ENCODE data around the gene WDR19.

The WDR19 gene

GRCh38 chr4:39305912-39306677 is 123.8 kb downstream of the WDR19 start:
- no peak for DNase-seq

DNA sequence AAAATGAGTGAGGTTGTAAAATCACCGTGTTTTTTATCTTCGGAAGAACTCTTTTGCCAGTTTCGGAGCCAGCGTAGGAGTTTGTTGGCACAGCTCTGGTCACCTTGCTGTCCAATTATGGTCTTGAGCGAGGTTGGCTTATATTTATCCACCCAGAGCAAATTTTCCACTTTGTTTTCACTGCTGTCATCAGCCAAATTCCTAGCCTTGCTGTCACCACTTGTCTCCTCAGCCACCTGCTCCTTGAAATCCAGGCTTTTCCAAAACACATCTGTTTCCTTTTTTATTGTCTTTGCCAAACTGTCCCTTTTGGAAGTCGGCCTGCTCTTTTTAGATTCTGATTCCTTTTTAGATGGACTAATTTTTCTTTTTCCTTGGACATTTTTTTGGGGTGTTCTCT is 126.3 kb downstream of the WDR19 start:
- peak; percentile 40 for DNase-seq

GRCh38 chr4:39312816-39313215 is 130.5 kb downstream of the WDR19 start:
- no peak for DNase-seq

DNA sequence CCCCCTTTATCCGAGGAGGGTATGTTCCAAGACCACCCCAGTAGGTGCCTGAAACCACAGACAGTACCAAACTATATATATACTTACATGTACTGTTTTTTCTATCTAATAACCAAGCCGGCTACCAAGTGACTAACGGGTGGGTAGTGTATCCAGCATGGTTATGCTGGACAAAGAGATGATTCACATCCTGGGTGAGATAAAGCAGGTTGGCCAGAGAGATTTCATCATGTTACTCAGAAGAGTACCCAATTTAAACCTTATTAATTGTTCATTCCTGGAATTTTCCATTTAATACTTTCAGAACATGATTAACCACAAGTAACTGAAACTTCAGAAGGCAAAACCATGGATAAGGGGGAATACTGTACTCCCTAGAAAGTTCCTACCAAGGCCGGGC is 137.3 kb downstream of the WDR19 start:
- no peak for DNase-seq

DNA sequence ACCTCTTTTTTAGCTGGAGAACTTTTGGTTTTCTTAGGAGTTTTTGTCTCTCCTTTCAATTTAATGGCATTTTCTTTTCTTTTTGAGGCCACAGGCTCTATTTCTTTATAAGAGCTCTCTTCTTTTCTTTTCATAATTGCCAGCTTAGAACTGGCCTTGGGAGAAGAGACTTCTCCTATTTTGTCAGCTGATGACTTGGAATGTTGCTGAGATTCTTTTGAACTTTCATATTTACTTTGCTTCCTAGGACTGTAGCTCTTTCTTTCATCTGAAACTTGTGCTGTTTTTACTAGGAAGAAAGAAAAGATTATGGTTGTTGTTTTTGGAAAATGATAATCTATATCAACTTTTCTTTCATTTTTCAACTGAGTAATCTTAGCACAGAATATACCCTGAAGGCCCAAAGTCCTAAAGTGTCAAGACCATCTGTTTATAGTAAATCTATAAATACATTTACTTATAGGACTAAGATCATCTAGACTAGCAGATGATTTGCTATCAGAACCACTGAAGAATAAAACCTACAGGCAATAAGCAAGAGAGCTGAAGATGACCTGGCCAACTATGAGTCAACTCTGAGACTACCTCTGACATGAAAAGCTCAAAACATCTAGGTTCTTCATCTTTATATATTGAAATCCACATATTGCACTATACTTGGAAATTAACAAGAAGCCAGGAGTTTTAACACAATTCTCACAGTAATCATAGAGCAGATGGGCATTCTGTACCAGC is 138.2 kb downstream of the WDR19 start:
- DNase-seq = no peak

DNA sequence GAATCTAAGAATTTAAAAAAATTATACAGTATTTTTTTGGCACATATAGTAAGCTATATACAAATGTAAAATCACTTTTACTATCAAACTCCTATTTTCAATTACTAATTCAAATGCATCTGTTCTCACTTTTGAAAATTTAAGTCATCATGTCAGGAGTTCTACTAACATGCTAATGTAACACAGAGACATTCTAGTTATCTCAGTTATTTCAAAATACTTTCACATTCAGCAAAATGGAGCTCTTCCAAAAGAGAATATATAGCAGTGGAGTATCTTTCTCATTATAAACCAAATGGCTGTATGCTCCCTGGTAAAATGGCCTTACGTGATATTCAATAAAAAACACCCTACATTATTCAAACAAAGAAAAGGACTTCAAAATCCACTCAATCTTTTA is 141.5 kb downstream of the WDR19 start:
- DNase-seq = no peak

DNA sequence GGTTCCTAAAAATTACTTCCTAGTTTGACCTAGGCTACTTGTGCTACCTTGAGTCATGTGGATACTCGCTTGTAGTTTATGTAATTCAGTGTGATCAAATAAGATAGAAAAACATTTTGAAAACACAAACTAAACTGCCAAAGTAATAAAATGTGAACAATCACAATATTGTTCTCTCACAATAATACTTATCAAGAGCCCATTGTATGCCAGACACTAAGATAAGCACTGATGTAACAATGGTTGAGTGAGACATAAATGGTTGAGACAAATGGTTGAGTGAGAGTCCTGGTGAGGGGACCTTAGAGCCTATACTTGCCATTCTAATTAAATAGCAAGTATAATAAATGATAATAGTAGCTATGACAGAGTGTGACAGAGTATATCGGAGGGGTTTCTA is 142.1 kb downstream of the WDR19 start:
- DNase-seq = no peak

GRCh38 chr4:39324897-39325613 is 142.7 kb downstream of the WDR19 start:
- DNase-seq = no peak

GRCh38 chr4:39326468-39326977 is 144.2 kb downstream of the WDR19 start:
- DNase-seq = no peak

DNA sequence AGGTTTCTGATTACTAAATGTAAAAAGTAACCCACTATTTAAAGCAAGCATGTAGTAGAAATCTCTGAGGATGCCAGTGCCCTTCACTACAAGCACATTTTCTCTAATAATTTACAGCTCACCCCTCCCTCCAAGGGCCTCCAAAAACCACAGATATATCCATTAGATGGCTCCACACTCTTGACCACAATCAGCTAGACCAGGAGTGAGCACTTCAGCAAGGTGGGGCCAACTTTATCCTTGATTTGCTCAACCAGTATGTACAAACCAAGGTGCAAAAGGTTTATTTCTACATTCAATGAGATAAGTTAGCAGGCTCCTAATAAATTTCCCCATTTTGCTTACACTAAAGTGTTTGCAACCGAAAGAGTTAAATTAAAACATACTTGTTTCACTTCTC is 148.0 kb downstream of the WDR19 start:
- DNase-seq = no peak

DNA sequence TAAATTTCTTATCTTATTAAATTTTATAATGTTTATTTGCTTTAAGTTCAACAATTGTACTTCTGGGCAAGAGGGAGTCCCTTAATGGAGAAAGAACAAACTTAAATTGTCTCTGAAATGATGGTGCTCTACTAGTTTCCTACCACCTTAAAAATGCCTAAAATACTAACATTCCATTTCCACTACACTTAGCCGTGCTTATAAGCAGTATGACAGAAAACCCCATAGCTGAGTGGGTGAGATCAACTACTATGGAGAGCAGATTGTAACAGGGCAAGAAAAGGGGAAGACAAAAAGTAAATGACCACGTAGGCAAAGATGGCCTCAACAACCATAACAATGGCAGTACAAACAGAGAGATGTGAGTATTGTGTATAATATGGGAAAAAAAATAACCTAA is 148.9 kb downstream of the WDR19 start:
- DNase-seq = no peak
